Activated naive CD4-positive, alpha-beta T cell treated with anti-CD3 and anti-CD28 coated beads for 36 hours (primary cell): ENCODE data around the gene STK38. TPM values are rescaled to one million over a fixed set of nuclear protein-coding genes. Genes with fewer than 3 reads are reported as not detected.

Source experiments
- CTCF ChIA-PET: fragments of 350-600 bp; sonication (Branson Sonifier 250); formaldehyde crosslinking; loops from one replicate; lab custom pipeline; 2021; ENCODE audit warnings: antibody characterized with exemption; lab: Charles Lee
- DNase-seq: peaks from one replicate; pipeline ENCODE4 v3.0.0-alpha.2; 2020
- H3K27ac Mint-ChIP-seq: one replicate; pipeline ENCODE4 v1.8.0; 2021; ENCODE audit warnings: mild to moderate bottlenecking, mixed read lengths
- H3K27me3 Mint-ChIP-seq: one replicate; pipeline ENCODE4 v1.8.0; 2021; ENCODE audit warnings: low read depth, mixed read lengths
- H3K36me3 Mint-ChIP-seq: one replicate; pipeline ENCODE4 v1.8.0; 2021; ENCODE audit warnings: low read depth, mixed read lengths
- H3K4me1 Mint-ChIP-seq: one replicate; pipeline ENCODE4 v1.8.0; 2021; ENCODE audit warnings: low read depth, mixed read lengths
- H3K4me3 Mint-ChIP-seq: one replicate; pipeline ENCODE4 v1.8.0; 2021; ENCODE audit warnings: mild to moderate bottlenecking, moderate library complexity, mixed read lengths
- H3K9me3 Mint-ChIP-seq: one replicate; pipeline ENCODE4 v1.8.0; 2021; ENCODE audit warnings: mixed read lengths
- intact Hi-C: fragments of 100-400 bp; cut with micrococcal nuclease; formaldehyde crosslinking; loops from one replicate; pipeline ENCODE4 v1.15.1; 2023
- total RNA-seq, 2 experiments: library from RNA; stranded (reverse); gene quantifications; one replicate each; pipeline ENCODE4 v1.2.3, GENCODE V29; 2021

The STK38 gene
- total RNA-seq, 2 experiments from 2014 or later, result 23.6 to 24.4 TPM

DNA sequence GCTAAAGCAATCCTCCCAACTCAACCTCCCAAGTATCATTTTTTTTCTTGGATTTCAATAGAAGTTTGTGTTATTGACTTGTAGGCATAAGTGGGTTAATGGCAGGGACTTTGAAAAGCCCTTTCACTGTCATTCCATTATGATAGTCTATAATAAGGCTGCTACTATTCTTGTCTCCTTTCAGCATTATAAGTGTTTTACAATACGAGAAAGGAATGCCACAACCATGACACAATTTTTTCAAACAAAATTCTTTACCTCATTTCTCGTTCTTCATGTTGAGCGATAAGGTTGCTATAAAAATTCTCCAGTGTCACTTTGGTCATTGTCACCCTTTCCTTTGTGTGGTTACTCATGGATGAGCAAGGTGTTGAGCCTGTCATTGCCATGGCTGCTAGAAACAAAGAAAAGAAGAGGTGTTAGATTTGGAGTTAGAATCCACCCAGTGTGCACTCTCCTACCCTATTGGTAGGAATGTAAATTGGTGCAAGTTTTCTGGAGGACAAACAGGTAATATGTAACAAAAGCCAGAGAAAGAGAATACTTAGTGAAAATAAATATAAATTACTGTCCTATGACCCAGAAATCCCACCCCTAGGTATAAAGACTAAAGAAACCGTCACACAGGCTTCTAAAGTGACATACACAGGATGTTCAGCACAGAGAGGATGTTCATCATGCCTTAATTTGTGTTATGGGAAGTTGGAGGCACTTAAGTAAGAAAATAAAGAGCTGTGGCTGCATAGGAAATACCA, 7.3 kb downstream of the STK38 start:
- CTCF ChIA-PET, result interaction anchor here (0.6 kb wide), 1 partner anchor 1574 kb away, joined by 3 read pairs; no protein-coding TSS in a partner anchor
- Mint-ChIP-seq H3K36me3 (peaks cover 45% of the 10 kb centered on the region), H3K27ac (peak overlapping the region; percentile 90), H3K27me3 (no peaks in the 10 kb centered on the region), H3K4me1 (peaks cover 70% of the 10 kb centered on the region), H3K9me3 (no peaks in the 10 kb centered on the region), H3K4me3 (peak overlapping the region; percentile 55)
- peak; percentile 44 for DNase-seq
- intact Hi-C loops, result loop anchor here (1.0 to 5.0 kb wide), 3 partner anchors 54 to 217 kb away; partner anchors contain the start of gene SRSF3

DNA sequence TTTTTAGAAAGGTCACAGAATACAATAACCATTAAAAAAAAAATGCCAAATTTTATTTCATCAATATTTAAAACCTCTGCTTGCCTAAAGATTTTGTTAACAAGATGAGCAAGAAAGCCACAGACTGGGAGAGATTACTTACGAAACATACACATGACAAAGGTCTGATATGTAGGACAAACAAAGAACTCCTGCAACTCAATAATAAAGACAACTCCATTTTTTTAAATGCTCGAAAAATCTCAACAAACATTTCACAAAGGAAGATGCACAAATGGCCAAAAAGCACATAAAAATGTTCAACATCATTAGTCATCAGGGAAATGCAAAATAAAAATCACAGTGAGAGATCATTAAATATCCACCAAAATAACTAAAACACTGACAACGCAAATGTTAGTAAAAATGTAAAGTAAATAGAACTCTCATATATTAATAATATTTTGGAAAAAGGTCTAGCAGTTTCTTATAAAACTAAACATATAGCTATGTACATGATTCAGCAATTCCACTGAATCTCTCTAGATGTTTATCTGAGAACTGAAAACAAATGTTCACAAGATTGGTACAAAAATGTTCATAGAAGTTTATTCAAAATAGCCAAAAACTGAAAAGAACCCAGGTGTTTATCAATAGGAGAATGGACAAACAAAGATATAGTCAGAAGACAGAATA, 10.3 kb downstream of the STK38 start:
- Mint-ChIP-seq H3K27me3 (no peaks in the 10 kb centered on the region), H3K4me1 (peaks cover 71% of the 10 kb centered on the region), H3K27ac (peak overlapping the region; percentile 65), H3K9me3 (no peaks in the 10 kb centered on the region), H3K36me3 (peaks cover 48% of the 10 kb centered on the region), H3K4me3 (no peak overlapping the region)
- no peak for DNase-seq
- CTCF ChIA-PET, result no interaction called here
- intact Hi-C loops, result no loop called here

DNA sequence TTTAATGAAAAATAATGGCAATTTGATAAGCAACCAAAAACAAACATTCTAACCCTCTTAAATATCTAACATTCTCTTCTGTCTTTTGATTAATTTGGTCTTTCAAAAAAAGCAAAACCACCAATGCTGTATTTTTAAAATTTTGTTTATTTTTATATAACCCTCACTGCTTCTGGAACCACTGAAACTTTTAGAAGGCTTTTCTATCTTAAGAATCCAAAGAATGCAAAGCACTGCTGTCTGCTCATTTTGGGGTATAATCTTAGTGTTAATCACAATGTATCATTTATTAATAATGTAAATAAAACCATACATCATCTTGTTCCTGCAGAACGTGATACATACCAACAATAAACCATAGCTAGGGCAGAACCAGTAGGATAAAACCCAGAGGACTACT, 14.0 kb downstream of the STK38 start:
- H3K4me3 Mint-ChIP-seq, result no peak overlapping the region
- no peak for DNase-seq
- peaks cover 64% of the 10 kb centered on the region for H3K4me1 Mint-ChIP-seq
- intact Hi-C loops, result no loop called here
- no peak overlapping the region for H3K27ac Mint-ChIP-seq
- CTCF ChIA-PET, result interaction anchor here (0.6 to 1.1 kb wide), 3 partner anchors 11 to 21 kb away, joined by 3 to 5 read pairs (median 4); no protein-coding TSS in a partner anchor
- H3K9me3 Mint-ChIP-seq, result no peaks in the 10 kb centered on the region
- H3K27me3 Mint-ChIP-seq, result no peaks in the 10 kb centered on the region
- H3K36me3 Mint-ChIP-seq, result peaks cover 39% of the 10 kb centered on the region

DNA sequence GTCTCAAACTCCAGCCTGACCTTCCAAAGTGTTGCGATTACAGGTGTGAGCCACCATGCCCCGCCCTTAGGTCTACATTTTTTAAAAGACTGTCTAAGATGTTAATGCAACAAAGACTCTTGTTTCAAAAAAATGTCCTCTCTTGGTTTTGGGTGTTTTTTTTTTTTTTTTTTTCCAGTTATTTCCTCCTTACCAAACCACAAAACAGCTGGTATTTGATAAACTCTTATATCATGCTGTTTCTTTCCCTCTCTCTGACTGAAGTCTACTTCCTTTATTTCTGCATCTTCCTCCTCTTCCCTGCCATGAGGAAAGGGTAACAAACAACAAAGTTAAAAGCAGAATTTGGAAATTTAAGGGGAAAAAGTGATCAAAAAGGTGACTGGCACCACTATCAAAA, 21.2 kb downstream of the STK38 start:
- intact Hi-C loops, result no loop called here
- DNase-seq, result no peak
- H3K27me3 Mint-ChIP-seq, result no peaks in the 10 kb centered on the region
- H3K4me3 Mint-ChIP-seq, result no peak overlapping the region
- H3K36me3 Mint-ChIP-seq, result peaks cover 31% of the 10 kb centered on the region
- no peaks in the 10 kb centered on the region for H3K9me3 Mint-ChIP-seq
- peak overlapping the region; percentile 8 for H3K27ac Mint-ChIP-seq
- peaks cover 35% of the 10 kb centered on the region for H3K4me1 Mint-ChIP-seq
- CTCF ChIA-PET, result interaction anchor here (0.6 to 1.0 kb wide), 2 partner anchors 12 to 66 kb away, joined by 3 read pairs; no protein-coding TSS in a partner anchor

DNA sequence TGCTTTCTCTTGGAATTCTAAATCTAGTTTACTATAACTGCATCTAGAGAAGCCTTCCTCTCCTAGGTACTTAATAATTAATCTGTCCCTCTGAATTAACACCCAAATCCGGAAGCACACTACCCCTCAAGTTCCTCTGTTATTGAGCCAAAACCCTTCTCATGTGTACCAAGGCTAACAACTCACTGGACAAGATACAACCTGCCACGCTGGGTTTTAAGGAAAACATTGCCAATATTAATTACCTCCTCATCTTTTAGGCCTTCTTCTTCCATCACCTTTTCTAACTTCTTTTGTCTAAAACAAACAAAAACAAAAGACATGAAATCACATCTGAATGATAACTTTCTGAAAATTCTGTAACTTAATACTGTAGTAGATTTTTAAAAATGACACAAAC, 21.9 kb downstream of the STK38 start:
- intact Hi-C loops, result no loop called here
- H3K4me3 Mint-ChIP-seq, result no peak overlapping the region
- peaks cover 36% of the 10 kb centered on the region for H3K4me1 Mint-ChIP-seq
- CTCF ChIA-PET, result no interaction called here
- H3K27ac Mint-ChIP-seq, result no peak overlapping the region
- H3K36me3 Mint-ChIP-seq, result peaks cover 34% of the 10 kb centered on the region
- H3K27me3 Mint-ChIP-seq, result no peaks in the 10 kb centered on the region
- H3K9me3 Mint-ChIP-seq, result no peaks in the 10 kb centered on the region
- no peak for DNase-seq

DNA sequence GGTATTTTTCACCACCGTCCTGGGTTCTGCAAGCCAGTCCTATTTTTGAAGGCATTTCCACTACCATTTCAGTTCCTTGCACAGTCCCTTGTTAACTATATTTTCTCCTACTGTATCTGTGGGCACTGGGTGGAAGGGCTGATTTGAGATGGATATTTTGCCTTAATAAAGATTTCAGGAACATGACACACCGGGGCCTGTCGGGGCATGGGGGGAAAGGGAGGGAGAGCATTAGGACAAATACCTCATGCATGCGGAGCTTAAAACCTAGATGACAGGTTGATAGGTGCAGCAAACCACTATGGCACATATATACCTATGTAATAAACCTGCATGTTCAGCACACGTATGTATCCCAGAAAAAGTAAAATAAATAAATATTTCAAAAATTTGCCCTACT, 22.4 kb downstream of the STK38 start:
- peaks cover 39% of the 10 kb centered on the region for H3K4me1 Mint-ChIP-seq
- peaks cover 39% of the 10 kb centered on the region for H3K36me3 Mint-ChIP-seq
- CTCF ChIA-PET, result no interaction called here
- H3K27ac Mint-ChIP-seq, result no peak overlapping the region
- no peaks in the 10 kb centered on the region for H3K9me3 Mint-ChIP-seq
- no peaks in the 10 kb centered on the region for H3K27me3 Mint-ChIP-seq
- intact Hi-C loops, result no loop called here
- no peak overlapping the region for H3K4me3 Mint-ChIP-seq
- DNase-seq, result no peak

DNA sequence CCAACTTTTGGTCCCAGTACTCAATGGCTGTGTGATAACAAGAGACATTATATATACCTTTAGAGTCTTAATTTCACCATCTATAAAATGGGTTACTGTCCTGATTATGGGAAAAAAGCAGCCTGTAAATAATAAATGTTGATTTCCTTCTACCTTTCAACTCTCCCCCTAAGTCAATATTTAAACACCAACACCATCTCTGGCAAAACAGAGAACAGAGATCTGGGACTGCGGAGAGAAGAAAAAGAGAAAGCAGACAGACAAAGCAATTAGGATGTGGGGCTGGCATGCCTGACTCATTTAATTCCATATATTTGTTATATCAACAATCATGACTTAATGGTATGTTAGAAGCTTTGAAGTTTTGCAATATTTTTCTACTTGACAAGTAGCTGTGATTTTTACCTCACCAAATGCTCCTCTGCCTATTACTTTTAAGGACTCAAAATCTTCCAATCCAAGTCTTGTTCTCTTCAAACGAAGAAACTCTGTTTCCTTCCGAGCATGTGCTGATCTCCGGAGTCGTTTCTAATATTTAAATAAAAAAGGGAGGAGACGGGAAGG, 23.3 kb downstream of the STK38 start:
- Mint-ChIP-seq H3K36me3 (peaks cover 40% of the 10 kb centered on the region), H3K9me3 (no peaks in the 10 kb centered on the region), H3K27ac (peak overlapping the region; percentile 36), H3K4me3 (no peak overlapping the region), H3K27me3 (no peaks in the 10 kb centered on the region), H3K4me1 (peaks cover 40% of the 10 kb centered on the region)
- CTCF ChIA-PET, result interaction anchor here (1.2 kb wide), 1 partner anchor 12 kb away, joined by 5 read pairs; no protein-coding TSS in a partner anchor
- intact Hi-C loops, result no loop called here
- DNase-seq, result no peak

DNA sequence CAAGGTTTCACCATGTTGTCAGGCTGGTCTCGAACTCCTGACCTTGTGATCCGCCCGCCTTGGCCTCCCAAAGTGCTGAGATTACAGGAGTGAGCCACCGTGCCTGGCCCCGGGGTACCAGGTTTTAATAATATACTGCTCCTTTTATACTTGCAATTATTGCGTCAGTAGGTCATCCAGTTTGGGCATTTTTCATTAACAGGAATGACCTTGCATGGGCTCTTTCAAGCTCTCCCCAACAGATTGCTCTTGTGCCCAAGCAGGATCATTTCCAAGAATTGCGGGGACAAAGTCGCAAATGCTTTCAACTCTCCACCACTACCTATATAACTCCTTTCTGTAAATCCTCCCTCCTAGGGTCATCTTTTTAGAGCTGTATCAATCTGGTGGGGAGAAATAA, 23.8 kb downstream of the STK38 start:
- DNase-seq, result no peak
- Mint-ChIP-seq H3K27me3 (no peaks in the 10 kb centered on the region), H3K4me3 (no peak overlapping the region), H3K36me3 (peaks cover 42% of the 10 kb centered on the region), H3K27ac (no peak overlapping the region), H3K9me3 (no peaks in the 10 kb centered on the region), H3K4me1 (peaks cover 43% of the 10 kb centered on the region)
- CTCF ChIA-PET, result interaction anchor here (0.7 to 1.2 kb wide), 2 partner anchors 11 to 42 kb away, joined by 3 to 5 read pairs; no protein-coding TSS in a partner anchor
- intact Hi-C loops, result no loop called here

DNA sequence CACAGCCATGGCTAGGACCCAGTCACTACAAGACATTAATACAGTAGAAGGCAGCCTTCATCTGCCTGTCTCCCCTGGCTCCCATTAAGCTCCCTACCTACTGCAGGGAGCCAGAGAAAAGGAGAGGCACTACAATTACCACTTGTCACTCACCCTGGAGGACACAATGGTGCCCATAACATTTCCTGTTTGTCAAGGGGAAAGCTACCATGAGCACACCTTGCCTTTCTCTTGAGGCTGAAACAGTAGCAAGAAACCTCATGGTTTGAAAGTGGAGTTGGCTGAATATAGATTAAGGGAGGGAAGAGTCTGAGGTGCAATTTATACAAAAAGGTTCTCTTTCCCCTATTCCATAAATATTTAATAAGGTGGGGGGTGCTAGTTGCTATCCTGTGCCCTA, 27.9 kb downstream of the STK38 start:
- Mint-ChIP-seq H3K4me1 (peaks cover 54% of the 10 kb centered on the region), H3K4me3 (no peak overlapping the region), H3K36me3 (peaks cover 36% of the 10 kb centered on the region), H3K27ac (peak overlapping the region; percentile 9), H3K27me3 (no peaks in the 10 kb centered on the region), H3K9me3 (no peaks in the 10 kb centered on the region)
- intact Hi-C loops, result loop anchor here (5.0 kb wide), 1 partner anchor 47 kb away; no protein-coding TSS in a partner anchor
- DNase-seq, result no peak
- CTCF ChIA-PET, result interaction anchor here (0.8 to 1.0 kb wide), 3 partner anchors 9 to 13 kb away, joined by 3 read pairs; no protein-coding TSS in a partner anchor

DNA sequence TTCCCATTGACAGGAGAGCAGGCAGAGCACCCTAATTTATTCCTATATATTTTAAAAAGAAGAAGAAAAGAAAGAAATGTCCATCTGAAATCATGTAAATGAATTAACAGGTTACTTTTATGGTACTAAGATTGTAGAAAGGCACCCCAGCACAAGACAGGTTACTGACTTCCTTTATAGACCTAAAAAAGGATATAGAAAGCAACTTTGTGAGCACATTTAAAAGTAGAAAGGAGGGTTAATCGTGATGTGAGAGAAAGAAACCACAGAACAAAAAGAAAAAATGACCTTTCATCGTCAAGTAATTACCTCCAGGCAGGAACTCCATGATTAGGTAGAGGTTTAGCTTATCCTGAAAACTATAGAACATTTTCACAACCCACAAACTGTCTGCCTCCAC, 29.9 kb downstream of the STK38 start:
- Mint-ChIP-seq H3K9me3 (no peaks in the 10 kb centered on the region), H3K4me3 (no peak overlapping the region), H3K4me1 (peaks cover 52% of the 10 kb centered on the region), H3K27me3 (no peaks in the 10 kb centered on the region), H3K27ac (peak overlapping the region; percentile 46), H3K36me3 (peaks cover 30% of the 10 kb centered on the region)
- intact Hi-C loops, result loop anchor here (5.0 kb wide), 1 partner anchor 45 kb away; no protein-coding TSS in a partner anchor
- CTCF ChIA-PET, result no interaction called here
- no peak for DNase-seq

DNA sequence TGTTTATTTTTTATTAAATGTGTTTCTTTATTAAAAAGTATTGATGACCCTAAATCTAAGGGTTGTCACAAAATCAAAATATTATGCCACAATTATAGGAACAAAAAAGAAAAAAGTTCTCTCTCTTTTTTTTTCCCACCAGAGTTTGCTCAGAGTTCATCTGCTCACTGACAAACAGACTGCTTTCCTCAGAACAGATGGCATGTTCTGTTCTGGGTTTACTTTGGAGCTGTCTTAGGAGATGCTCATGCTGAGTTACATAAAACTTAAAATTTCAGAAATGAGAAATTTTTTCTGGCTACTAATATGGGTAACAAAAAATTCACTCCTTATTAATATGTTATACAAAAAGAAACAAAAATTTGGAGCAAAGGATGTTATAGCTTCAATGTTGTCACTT, 30.3 kb downstream of the STK38 start:
- peak overlapping the region; percentile 18 for H3K27ac Mint-ChIP-seq
- intact Hi-C loops, result loop anchor here (5.0 kb wide), 1 partner anchor 45 kb away; no protein-coding TSS in a partner anchor
- DNase-seq, result no peak
- H3K36me3 Mint-ChIP-seq, result peaks cover 33% of the 10 kb centered on the region
- no peak overlapping the region for H3K4me3 Mint-ChIP-seq
- CTCF ChIA-PET, result no interaction called here
- H3K9me3 Mint-ChIP-seq, result no peaks in the 10 kb centered on the region
- H3K4me1 Mint-ChIP-seq, result peaks cover 53% of the 10 kb centered on the region
- H3K27me3 Mint-ChIP-seq, result no peaks in the 10 kb centered on the region

DNA sequence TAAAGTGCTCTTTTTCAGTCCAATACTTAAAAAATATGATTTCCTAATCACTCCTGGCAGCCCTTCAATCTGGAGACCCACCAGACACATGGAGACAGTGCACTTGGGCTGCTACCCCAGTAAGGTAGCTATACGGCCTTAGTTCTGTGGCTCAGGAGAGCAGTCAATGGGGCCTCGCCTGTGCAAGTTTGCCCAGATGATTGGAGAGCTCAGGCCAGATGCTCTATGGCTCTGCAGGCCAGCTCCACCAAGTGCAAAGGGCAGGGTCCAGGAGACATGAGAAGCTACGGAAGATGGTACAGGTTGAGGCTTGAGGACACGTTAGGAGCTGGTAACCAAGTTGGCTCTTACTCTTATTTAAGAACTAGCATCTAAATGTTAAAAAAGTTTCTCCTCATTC, 30.7 kb downstream of the STK38 start:
- Mint-ChIP-seq H3K9me3 (no peaks in the 10 kb centered on the region), H3K27ac (peak overlapping the region; percentile 73), H3K4me3 (no peak overlapping the region), H3K36me3 (peaks cover 33% of the 10 kb centered on the region), H3K27me3 (no peaks in the 10 kb centered on the region), H3K4me1 (peaks cover 52% of the 10 kb centered on the region)
- intact Hi-C loops, result loop anchor here (5.0 kb wide), 1 partner anchor 44 kb away; no protein-coding TSS in a partner anchor
- CTCF ChIA-PET, result no interaction called here
- DNase-seq, result no peak
